GM18861 (cell line): ENCODE data around the gene PTPRN2.

Source experiments
- ATAC-seq: cut with Tn5 transposase; IDR thresholded peaks from one replicate; pipeline ENCODE4 v1.9.1; 2021; ENCODE audit not compliant: unreplicated experiment

Gene PTPRN2

DNA sequence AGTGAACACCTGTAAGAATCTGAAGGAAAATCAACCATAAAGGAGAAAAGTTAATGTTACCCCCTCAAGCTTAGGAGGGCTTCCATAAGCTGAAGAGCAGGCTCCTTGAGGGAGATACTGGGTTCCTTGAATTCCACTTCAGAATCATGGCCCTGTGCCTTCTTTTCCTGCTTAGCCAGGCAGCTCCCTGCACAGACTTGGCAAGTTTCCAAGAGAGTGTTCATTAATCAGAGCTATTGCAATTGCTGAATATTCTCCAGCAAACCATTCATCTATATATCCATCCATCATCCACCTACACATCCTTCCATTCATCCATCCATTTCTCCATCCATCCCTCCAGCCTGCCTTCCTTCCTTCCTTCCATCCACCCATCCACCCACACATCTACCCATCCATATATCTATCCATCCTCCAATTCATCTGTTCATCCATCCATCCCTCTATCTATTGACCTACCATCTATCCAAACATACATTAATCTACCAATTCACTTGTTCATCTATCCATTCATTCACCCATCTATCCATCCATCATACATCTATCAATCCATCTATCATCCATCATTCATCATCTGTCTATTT, 574.4 kb downstream of the PTPRN2 start:
- ATAC-seq: no peak

DNA sequence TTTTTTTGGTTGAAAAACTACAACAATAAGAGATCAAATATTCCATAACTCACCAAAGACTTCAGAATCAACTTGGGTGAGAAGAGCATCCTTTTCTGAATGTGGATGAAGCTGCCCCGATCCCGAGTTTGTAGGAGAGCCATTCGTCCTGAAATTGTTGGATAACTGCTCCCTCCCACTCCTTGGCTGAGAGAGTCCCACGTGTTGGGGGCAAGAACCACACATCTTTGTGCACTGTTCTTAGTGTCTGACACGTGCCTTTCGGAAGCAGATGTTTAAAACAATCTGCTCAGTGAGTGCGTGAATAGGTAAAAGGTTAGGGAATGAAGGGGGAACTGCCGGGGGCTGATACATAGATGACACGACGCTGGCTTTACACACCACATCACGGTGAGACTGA, 575.7 kb downstream of the PTPRN2 start:
- ATAC-seq: no peak

DNA sequence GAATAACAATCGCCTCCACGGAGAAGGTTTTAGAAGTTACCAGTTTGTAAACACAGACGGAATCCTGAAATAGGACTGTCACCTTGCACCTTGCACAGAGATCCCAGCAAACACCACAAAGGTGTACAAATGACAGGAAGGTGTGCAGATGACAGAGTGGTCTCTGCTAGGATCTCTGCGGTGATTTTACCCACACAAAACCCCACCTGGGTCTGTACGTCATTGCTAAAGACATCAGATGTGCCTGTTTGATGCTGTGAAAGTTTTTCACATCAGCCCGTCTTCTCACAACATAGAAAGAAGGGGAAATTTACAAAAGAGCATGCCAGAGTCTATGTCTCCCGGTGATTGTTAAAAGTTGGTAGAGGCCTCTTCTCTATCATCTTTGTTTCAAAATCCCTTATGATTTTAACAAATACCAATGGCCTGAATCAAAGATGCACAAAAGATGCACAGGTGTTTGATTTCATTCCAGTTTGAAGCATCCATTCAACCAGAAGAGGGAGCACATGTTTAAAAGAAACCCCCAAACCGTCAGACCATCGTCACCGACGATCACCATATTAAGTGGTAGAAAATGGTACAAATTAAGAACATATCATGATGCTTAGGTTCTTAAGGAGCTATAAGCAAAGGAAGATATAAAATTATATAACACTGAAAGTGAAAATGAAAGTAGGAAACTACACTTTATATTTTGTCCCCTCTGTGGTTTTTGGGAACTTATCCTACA, 576.5 kb downstream of the PTPRN2 start:
- no peak for ATAC-seq

DNA sequence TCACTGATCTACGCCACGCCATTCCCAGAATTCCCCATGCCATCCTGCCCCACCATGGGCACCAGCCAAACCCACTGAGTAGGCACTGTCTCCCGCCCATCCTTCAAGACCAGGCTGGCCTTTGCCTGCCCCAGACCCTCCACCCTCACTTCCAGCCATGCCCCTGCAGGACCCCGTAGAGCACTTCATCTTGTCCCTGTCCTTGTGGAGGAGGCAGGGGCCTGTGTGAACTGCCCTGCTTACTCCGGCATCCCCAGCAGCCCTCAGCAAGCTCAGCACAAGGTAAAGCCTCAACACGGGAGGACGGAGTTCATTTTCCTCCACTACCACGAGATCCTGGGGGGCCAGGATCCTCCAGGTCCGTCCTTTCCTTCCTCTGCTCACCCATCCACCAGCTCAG, 577.7 kb downstream of the PTPRN2 start:
- no peak for ATAC-seq

DNA sequence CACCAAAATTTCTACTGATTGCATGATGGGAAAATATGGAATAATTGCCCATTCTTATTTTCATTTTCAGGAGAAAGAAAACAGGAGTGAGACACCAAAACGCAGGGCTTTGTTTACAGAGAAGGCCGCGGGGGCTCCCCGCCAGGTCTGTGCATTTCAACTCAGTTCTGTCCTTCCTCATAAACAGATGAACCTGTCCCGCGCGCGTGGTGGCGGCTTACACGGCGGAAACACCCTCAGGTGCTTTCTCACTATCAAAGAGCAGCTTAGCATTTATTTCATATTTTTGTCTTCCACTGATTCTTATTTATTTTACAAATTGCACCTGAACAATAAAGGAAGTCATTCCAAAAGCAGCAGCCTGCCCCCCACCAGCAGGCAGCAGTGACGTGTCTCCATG, 579.4 kb downstream of the PTPRN2 start:
- no peak for ATAC-seq

DNA sequence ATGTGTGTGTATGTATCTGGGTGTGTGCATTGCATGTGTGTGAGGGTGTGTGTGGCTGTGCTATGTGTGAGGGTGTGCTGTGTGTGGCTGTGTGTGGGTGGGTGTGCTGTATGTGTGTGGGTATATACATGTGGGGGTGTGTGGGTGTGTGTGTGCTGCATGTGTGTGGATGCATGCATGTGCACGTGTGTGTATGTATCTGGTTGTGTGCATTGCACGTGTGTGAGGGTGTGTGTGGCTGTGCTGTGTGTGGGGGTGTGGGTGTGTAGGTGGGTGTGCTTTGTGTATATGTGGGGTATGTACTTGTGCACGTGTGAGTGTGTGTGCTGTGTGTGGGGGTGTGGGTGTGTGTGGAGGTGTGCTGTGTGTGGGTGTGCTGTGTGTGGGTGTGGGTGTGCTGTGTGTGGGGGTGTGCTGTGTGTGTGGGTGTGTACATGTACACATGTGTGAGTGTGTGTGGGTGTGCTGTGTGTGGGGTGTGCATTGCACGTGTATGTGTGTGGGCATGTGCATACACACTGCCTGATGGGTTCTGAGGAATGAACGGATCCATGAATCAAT, 579.8 kb downstream of the PTPRN2 start:
- no peak for ATAC-seq

DNA sequence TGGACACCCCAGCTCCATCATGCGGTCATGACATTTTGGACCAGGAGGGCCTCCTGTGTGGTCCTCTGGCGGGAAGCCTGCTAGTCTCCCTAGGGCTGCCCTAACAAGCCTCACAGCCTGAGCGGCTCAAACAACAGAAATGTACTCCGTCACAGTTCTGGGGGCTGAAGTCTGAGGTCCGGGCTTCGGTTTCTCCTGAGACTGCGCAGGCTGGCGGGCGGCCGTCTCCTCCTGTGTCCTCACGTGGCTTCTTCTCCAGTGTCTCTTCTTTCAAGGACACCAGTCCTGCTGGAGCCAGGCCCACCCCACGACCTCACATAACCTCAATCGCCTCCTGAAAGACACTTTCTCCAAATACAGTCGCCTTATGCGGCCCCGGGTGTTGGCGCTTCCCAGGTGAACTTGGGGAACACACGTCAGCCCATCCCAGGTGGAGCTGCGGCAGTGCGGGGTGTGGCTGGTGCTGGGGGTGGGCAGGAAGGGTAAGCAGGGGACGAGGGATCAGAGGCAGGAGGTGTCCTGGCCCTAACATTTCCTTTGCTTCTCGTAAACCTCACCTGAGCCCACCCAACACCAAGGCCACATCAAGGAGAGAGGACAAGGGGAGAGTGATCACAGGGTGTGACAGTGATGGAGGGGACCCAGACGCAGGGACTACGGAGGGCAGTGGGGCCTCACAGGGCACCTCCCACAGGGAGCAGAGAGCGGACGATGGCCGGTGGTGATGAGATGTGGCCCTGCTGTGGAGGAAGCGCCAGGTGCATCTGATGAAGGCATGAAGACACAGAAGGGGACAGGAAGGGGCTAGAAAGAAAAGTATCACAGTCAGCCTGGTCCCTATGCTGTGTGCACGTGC, 580.6 kb downstream of the PTPRN2 start:
- no peak for ATAC-seq

DNA sequence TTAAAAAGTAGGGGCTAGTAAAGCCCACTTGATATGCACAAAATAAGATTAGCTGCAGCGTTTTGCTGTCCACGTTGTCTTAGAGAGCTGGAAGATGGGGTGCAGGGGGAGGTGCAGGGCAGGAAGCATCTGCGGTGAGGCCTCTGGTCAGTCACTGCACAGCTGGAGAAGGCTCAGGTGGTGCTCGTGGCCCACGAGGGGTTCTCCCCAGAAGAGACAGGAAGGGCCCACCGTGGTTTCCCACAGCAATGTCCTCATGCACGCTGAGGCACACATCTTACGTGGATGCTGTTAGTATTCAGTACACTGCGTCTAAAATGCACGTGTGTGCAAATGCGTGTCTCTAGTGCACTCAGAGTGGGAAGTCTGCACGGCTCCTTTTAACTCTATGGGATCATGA, 582.1 kb downstream of the PTPRN2 start:
- ATAC-seq: no peak

DNA sequence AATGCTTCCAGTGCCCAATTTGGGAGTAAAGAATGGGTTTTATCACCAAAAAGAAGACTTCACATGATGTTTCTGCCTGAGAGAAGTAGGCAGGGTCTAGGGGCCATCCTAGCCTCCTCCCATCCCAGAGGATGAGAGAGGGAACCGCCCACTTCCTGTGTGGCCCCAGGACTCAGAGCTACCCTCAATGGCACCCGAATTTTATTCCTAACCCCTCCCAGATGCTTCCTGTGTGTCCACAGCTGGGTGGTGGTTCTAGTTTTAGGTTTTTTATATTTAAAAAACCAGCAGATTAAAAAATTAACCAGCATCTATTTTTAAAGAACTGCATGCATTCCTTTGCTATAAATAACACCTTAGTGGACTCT, 583.5 kb downstream of the PTPRN2 start:
- no peak for ATAC-seq

DNA sequence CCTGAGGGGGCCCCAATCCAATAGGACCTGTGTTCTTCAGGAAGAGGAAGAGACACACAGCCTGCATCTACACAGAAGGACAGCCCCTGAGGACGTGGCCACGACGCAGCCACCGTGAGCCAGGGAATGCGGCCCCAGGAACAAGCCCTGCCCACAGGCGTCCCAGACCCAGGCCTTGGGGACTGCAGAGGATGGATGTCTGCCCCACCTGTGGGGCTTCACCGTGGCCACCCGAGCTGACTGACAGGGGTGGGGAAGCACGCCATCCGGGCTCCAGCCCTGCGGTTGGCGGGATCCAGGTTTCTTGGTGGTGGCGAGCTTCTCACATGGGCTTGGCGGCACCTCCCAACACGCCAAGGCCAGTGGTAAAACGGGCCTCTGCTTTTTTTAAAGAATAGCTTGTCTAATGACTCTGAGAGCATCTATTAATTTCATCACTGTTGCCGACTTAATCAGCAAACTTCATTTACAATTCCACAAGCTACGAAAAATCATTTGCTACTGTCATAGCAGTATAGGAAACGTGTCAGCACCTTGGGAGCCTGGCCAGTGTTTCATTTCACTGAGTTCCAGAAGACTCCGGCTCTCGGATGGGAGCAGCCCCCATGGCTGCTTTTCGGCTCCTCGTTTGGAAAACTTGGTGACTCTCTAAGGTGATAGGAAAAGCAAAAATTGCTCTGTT, 584.0 kb downstream of the PTPRN2 start:
- ATAC-seq: no peak

DNA sequence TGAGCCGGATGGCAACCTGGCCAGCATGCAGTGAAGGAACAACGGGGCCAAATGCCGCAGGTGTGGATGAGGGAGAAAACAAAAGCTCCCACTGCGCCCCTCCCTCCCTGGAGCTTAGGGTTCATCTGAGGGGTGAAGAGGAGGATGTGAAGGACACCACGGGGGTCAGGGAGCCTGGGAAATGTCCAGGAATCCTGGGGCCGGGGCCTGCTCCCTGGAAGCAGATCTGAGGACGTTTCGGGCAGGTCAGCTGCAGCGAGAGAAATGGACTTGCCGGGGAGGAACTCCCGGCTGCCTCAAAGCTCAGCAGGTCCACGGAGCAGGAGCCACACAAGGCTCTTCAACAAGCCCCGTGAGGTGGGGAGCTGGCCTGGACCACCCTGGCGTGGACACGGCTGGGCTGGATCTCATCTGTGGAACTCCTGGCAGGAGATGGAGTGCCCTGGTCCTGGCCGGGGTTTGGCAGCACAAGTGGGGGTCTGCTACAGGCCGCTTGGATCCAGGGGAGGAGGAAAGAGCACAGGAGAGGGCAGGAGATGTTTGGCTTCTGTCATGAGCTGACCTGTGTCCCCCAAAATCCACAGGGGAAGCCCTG, 585.0 kb downstream of the PTPRN2 start:
- no peak for ATAC-seq

DNA sequence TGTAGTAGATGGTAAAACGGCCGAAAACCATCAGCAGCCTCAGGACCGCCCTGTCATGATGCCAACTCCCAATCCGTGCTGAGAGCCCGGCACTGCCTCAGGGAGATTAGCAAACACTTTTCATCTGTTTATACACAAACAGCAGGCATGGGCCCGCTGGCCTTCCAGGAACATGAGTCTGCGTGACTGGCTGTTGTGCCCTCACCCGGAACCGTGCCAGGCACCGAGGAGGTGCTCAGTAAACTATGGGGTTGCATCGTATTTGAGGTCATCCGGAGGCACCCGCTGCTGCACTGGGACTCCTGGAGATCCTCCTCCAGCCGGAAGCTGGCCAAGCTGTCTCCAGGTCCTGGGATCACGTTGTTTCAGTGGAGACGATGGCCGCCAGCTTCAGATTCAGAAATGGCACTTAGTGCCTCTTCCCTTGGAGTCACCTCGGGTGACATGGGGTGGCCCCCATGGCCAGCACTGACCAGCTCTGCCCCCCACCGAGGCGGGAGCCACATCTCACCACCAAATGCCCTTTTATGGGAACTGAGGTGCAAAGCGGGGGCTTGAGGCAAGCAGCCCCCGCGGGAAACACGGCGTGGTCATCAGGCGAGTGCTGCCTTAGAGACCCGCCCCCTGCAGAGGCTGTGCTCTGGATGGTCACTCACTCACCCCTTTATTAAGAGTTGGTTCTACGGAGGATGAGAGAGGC, 585.9 kb downstream of the PTPRN2 start:
- ATAC-seq: no peak

DNA sequence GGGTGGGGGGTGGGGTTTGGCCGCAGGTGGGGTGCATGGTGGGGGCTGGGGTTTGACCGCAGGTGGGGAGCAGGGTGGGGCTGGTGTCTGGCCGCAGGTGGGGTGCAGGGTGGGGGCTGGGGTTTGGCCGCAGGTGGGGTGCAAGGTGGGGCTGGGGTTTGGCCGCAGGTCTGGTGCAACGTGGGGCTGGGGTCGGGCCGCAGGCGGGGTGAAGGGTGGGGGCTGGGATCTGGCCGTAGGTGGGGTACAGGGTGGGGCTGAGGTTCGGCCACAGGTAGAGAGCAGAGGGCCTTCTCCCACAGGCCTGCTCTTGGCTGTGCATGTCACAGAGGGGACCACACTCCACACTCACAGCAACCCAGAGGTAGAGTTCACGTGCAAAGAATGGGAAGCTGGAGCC, 586.6 kb downstream of the PTPRN2 start:
- no peak for ATAC-seq

DNA sequence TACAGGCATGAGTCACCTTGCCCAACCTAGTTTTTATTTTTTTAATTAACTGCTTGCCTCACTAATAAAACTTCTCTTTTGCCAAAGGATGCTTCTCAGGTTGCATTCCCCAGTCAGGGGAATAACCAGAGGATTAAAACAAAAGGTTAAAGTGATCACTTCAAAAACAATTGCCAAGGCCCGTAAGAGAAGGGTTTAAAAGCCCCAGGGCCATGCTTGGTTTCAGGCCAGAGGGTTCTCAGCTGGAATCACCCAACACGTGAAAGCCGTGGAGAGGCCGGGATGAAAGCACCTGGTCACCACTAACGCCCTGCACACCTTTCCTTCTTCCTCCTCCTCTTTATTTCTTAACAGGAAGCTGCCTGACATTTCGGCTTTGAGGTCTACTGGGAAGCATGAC, 587.5 kb downstream of the PTPRN2 start:
- ATAC-seq: no peak

DNA sequence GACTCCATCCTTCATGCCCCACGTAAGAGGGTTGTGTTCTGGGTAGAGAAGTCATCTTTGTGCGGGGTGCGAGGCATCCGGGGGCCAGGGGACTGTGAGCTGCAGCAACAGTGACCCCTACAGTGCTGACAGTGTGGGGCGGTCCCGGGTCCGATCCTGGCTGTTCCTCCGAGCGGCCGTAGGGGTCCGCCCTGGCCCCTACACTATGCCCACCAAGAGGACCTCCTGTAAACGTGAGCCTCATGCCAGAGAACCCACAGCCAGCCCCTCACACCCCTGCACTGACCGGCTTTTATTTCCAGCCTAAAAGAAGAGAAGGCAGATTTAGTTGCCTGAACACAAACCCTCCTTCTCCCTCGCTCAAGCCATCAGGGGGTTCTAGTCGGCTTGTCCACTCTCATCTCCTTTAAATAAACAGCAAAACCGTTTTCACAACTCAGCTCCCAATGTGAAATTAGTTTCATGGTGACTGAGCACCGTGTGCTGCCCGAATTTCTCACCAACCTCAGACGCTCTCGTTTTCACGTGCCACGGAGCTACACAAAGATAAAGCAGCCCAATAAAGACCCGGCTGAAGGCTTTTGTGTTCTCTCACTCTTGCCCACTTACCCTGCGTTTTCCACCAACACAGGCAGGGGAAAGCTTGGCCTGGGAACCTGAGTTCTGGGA, 588.6 kb downstream of the PTPRN2 start:
- no peak for ATAC-seq

DNA sequence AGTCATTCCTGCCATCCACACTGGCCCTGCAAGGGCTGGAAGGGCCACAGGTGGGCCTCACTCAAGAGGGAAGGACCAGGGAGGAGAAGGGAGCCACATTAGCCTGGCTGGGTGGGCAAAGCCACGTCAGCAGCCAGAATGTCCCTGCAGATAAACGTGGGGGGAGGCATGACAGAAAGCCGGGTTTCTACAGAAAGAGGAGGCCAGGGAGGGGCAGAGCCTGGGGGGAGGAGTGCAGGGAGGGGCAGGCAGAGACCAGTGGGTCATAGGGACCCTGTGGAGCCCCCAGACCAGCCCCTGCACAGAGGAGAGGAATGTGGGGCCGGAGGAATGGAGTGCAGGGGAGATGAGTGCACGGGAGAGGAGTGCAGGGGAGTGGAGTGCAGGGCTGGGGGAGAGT, 590.2 kb downstream of the PTPRN2 start:
- no peak for ATAC-seq

DNA sequence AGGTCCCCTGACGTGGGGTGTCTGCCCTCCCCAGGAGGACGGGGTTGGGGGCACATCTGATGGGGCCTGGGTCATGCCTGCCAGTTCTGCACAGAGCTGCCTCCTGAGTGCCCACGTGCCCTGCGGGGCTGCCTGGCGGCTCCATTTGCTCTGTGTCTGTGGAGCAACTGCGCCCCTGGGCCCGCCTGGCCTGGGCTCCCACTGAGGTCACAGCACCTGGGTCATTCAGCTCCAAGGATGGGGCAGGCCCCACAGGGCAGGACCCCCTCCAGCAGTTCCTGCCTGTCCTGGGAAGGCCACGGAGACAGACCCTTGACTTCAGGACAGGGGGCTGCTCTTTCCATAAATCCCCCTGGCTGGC, 590.6 kb downstream of the PTPRN2 start:
- no peak for ATAC-seq

DNA sequence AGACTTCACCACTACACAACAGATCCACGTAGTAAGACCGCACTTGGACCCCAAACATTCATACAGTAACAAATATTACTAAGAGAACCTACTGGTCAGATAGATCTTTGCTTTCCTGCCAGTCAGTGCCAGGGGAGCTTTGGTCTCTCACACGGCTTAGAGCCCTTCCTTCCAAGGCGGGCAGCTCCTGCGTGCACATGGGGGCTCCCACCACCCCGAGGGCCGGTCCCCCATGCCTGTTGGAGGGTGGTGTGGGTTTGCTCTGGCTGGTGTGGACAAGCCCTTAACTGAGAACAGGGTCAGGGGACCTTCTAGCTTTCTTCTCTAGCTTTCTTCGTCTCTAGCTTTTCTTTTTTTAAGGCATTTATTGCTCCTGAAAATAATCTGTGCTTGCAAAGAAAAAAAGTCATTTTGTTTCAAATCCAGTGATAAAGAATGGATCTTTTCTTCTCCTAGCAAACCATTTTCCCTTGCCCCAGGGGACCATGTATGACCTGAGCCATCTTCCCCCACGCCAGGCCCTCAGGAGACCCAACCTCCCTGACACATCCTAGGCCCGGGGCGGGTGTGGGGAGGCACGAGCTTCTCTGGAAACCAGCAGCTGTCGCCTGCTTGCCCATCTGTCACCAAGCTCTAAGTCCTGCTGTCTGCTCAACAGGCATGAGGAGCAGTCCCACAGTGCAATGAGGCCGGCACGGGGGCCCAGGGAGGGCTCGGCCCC, 591.1 kb downstream of the PTPRN2 start:
- ATAC-seq: no peak

DNA sequence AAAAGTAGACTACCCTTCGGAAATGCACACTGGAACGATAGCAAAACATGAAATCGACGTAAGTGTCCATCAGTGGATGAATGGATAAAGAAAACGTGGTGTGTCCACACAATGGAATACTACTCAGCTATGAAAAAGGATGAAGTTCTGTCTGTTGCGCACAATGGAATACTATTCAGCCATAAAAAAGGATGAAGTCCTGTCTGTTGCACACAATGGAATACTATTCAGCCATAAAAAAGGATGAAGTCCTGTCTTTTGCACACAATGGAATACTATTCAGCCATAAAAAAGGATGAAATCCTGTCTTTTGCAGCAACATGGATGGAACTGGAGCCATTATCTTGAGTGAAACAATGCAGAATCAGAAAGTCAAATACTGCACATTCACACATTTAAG, 591.8 kb downstream of the PTPRN2 start:
- ATAC-seq: no peak
